ENCODE results near the gene VRTN. TPM values are rescaled to one million over a fixed set of nuclear protein-coding genes. Genes with fewer than 3 reads are reported as not detected.

Gene VRTN
- total and polyA plus RNA-seq, 9 of the 15 experiments (the other 6 are each of a cell fraction or from before 2014, with no cell fraction given) = 0.05 to 0.09 (median 0.06) TPM; not detected in 6

- Histone ChIP-seq H3K9me1 (ENCODE audit: control insufficient read depth, insufficient read depth, low read length) (no peaks in the 10 kb centered on the region), H3K4me3 (no peak overlapping the region), H3K9me3 (replicated peaks; ENCODE audit: control insufficient read depth, insufficient read depth, low read depth, low read length) (no peaks in the 10 kb centered on the region), H3K27ac (ENCODE audit: extremely low read depth, low read depth, low read length) (no peak overlapping the region), H3K4me1 (replicated peaks in 1 of 2; ENCODE audit: control insufficient read depth in 2 of 2, insufficient read depth in 2 of 2, low read length in 2 of 2) (no peaks in the 10 kb centered on the region), H2AFZ (ENCODE audit: low read depth, low read length) (no peak overlapping the region), H3K9ac (ENCODE audit: insufficient read depth in 1 of 2, low read depth in 2 of 2, low read length in 2 of 2) (no peak overlapping the region), H3K79me2 (ENCODE audit: control insufficient read depth, insufficient read depth, low read length) (no peaks in the 10 kb centered on the region), H3K4me2 (ENCODE audit: insufficient read depth, low read length) (no peak overlapping the region), H3K27me3 (ENCODE audit: control insufficient read depth in 2 of 2, insufficient read depth in 2 of 2, low read length in 2 of 2) (peaks cover 3 to 12% of the 10 kb centered on the region in 2 experiments; a peak in 3 of 5 replicates), H4K20me1 (replicated peaks; ENCODE audit: control insufficient read depth, insufficient read depth, low read length) (no peaks in the 10 kb centered on the region), H3K36me3 (ENCODE audit: control insufficient read depth, insufficient read depth, low read length) (no peaks in the 10 kb centered on the region)
- ATAC-seq (no peak), FAIRE-seq (no peak), DNase-seq (ENCODE audit: extremely low read depth in 1 of 4, low spot score in 3 of 4) (no peak)
- no TSS peak for BruUV-seq (replicated peaks)
- CTCF ChIA-PET (ENCODE audit: low intra/inter-chr PET ratio) = no interaction called here
- 2% methylated on average over 5 of the region's 5 CpGs for WGBS (ENCODE audit: insufficient coverage, low coverage, missing lambda C conversion rate)
- intact Hi-C loops (cut with micrococcal nuclease) = no loop called here
- in situ Hi-C loops (cut with MboI) = no loop called here
- TF ChIP-seq GABPB2 (CRISPR knock-in tag; conservative IDR thresholded peaks at IDR 0.05) (no peak), BRD4 (IDR thresholded peaks at IDR 0.05) (no peak), SUPT5H (IDR thresholded peaks at IDR 0.05) (no peak), RCOR1 (IDR thresholded peaks at IDR 0.05; ENCODE audit: borderline replicate concordance in 1 of 2, low read depth in 2 of 2, low read length in 2 of 2) (no peak), TAF7 (tag; IDR thresholded peaks at IDR 0.05) (no peak), USF2 (CRISPR knock-in tag; IDR thresholded peaks at IDR 0.05) (no peak), PHF21A (IDR thresholded peaks at IDR 0.05; ENCODE audit: borderline replicate concordance, low read depth) (no peak), U2AF2 (optimal IDR thresholded peaks at IDR 0.05; ENCODE audit: low read depth, low read length) (no peak), ZNF311 (CRISPR knock-in tag; IDR thresholded peaks at IDR 0.05) (no peak), SMARCA4 (IDR thresholded peaks at IDR 0.05) (no peak), PHF20 (IDR thresholded peaks at IDR 0.05; ENCODE audit: partially characterized antibody) (no peak), ZNF655 (CRISPR knock-in tag; IDR thresholded peaks at IDR 0.05) (no peak), ZNF347 (CRISPR knock-in tag; IDR thresholded peaks at IDR 0.05; ENCODE audit: low read depth) (no peak), ARID4B (CRISPR knock-in tag; IDR thresholded peaks at IDR 0.05) (no peak), ZFX (CRISPR knock-in tag; IDR thresholded peaks at IDR 0.05) (no peak)
- POLR2A ChIA-PET = interaction anchor here (0.7 kb wide), 1 partner anchor 85 kb away, joined by 4 read pairs; no protein-coding TSS in a partner anchor
These were observed 34.7 kb upstream of the VRTN start for GRCh38 chr14:74313601-74314000.
